GM18511 (cell line): ENCODE results near the gene NATD1.
A peak's percentile ranks its signal among the peaks of the same experiment; 100 is the strongest.

Experiments
- ATAC-seq: cut with Tn5 transposase; IDR thresholded peaks from one replicate; pipeline ENCODE4 v1.9.1; 2021; ENCODE audit warnings: mild to moderate bottlenecking, moderate library complexity; ENCODE audit not compliant: unreplicated experiment

Gene NATD1

DNA sequence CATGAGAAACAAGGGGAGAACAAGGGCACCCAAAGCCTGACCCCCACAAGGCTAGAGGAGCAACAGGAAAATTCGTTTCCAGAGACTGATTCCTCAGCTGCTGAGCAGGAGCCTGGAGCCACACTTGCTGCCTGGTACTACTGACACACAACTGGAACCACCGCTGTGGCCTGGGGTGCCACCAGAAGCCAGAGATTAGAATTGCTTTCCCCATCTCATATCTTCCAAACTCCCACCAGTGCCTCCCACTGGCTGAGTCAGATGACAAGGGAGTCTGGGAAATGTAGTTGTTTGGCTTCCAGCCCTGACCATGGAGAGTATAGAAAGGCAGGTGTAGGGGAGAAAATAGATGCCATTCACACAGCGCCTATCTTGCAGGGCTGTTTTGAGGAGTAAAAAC, 35.1 kb downstream of the NATD1 start:
- no peak for ATAC-seq

DNA sequence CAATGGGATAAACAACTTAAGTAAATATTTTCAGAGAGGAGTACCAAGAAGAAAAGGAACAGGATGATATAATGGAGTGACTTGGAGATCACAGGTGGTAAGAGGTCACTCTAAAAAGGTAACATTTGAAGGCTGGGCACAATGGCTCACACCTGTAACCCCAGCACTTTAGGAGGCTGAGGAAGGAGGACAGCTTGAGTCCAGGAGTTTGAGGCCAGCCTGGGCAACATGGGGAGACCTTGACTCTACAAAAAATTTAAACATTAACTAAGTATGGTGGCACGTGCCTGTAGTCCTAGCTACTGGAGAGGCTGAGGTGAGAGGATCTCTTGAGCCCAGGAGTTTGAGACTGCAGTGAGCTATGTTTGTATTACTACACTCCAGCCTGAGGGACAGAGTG, 35.9 kb downstream of the NATD1 start:
- no peak for ATAC-seq

DNA sequence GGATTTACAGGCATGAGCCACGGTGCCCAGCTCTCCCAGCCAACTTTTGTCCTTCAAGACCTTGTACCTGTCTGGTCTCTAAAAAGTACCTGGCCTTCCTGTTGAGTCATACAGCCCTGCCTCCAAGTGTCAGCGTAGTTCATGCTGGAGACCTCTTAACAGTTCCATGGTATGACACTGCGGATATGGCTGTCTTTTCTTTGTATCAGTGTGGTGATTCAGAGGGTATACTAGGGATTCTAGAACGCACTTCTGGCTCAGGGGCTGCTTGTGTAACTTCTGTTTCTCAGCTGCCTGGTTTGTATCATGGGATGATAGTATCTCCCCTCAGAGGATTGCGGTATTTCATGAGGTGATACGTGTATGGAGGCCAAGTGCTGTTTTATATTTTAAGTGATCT, 37.3 kb downstream of the NATD1 start:
- no peak for ATAC-seq

DNA sequence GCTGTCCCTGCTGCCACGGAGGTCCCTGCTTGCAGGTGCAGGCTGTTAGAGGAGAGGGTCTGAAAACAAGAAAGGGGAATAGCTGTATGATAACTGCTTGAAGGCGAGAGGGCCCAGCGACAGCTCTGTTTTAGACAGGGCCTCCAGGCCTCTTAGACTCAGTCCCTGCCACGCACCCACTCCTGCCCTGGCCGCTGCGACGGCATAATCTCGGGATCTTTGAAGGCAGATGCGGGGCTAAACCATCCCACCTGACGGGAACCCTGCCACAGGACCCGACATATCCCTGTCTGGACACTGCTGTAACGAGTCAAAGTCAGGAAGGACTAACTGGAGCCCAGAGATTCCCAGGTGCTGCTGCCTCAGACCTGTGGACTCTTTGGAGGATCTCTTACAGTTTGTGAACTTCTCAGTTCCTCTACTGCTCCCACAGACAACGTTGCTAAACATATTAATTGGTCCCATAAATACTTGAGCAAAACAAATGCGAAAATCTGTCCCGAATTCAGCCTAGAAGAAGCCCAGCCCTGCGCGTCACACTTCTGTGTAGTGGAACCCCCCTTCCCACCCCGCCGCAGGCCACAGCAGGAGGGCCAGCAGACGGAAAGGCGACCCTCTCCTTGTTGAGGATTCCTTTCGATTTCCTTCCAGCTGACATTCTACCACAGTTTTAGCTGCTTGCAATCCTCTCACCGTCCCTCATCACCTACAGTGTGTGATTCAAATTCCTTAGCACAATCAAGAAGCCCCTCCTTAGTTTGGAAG, 38.3 kb downstream of the NATD1 start:
- ATAC-seq, result peak; percentile 16

DNA sequence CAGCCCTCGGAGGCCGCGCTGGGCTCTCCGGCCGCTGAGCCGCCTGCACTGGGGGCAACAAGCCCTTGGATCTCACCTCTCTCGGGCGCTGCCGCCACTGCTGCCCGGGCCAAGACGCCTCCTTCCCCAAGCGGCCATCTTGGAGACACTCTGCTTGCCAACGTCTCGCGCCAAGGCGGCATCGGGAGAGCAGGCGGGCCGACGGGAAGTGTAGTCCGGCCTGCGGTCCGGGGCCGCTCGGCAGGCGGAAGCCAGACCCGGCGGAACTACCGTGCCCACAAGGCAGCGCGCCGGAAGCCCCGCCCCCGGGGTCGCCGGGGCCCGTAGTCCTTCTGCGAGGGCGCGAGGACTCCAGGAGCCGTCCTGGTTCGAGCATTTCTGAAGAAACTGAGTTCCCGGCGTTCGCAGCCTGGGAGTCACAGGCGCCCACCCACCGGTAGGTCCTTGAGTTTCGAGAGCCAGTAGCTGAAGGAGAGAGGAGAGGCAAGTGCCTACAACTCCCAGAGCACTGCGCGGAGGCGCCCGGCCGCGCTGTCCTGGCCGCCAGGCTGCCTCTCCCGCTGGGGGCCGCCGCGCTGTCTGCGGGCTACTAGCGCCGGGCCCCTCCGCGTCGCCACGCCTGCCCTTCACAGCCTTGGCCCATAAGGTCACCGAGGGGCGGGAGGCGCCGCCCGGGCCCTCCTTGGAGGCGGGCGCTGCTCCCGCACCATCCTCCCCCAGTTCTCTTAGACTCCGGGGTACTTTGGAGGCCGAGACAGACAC, 39.0 kb downstream of the NATD1 start, which contains the start of gene TMEM11:
Gene TMEM11, minus strand, starts transcription at position 147 of the 762 bp plus-strand sequence. Its CDS starts 9 bp downstream, at position 138.
- ATAC-seq, result peak; percentile 90

DNA sequence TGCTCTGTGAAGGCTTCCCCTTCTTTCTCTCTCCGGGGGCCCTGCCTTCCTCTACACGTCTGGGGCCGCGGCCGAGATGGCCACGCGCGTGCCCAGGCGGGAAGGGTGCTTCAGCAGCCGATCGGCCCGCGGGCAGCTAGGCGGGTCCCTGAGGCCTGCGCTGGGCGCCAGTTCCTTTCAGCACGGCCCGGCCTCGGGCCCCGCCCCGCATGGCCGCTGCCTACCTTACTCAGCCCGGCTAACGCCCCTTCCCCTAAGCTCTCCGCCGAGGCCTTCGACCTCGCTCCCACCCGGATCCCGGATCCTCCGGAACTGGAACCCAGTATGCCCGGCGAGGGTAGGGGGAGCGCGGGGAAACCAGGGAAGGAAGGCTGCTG, 39.6 kb downstream of the NATD1 start:
- peak; percentile 14 for ATAC-seq

DNA sequence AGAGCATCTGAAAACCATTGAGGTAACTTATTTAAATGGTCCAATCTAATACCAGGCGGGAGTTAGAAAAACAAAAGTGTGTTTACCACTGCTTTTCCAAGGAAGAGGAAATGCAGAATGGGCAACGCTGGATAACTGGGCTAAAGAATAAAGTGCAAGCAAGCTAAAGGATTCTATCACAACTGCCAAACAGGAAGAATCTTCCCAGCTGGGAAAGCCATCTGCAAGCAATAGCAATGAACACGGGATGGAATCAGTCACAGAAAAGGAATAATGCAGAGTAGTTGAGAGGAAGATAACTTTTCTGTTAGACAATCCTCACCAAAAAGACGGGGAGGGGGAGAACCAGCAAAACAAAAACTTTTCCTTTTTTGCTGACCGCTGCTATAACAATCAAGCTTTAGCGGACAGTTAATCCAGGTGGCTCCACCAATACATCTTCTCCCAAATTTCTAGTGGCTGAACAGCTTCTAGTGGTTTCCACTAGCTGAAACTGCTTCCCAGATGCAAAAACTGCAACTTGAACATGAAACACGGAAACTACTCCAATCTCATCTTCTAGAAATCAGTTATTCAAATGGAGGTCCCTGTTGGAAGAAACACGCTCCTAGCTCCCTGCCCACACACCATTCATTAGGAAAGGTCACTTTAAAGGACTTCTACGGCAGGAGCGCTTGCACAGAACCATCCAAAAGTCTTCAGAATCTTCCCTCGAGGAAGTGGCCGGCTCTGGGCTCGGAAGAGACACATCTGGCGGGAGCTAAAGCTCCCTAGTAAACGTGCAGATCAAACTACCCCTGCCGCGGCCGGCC, 40.2 kb downstream of the NATD1 start:
- ATAC-seq, result no peak

DNA sequence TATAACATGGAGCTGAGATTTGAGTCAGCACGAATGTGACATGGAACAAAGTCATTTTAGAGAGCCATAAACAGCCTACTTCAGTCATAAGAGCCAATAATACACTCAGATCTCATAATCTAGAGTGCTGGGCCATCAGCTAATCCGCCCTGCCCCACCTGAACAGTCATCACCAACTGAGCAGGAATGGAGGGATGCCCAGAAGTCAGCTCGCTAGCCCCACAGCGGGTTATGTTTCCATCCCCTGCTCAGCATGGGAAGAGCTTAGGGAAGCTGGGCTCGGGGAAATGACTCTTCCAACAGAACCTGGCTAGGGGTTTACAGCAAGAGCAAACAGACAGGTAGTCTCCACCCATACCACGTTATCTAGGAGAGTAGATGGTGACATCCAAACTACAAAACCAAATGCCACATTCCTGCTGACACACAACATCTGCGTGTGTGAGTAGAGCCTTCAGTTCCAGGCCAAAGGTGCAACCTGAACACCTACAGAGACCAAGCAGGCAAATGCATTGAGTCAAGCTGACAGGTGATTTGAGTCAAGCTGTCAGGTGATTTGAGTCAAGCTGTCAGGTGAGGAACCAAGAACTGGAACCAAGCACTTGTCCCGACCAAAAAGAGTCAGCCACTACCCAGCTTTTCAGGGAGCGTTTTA, 41.3 kb downstream of the NATD1 start:
- no peak for ATAC-seq

DNA sequence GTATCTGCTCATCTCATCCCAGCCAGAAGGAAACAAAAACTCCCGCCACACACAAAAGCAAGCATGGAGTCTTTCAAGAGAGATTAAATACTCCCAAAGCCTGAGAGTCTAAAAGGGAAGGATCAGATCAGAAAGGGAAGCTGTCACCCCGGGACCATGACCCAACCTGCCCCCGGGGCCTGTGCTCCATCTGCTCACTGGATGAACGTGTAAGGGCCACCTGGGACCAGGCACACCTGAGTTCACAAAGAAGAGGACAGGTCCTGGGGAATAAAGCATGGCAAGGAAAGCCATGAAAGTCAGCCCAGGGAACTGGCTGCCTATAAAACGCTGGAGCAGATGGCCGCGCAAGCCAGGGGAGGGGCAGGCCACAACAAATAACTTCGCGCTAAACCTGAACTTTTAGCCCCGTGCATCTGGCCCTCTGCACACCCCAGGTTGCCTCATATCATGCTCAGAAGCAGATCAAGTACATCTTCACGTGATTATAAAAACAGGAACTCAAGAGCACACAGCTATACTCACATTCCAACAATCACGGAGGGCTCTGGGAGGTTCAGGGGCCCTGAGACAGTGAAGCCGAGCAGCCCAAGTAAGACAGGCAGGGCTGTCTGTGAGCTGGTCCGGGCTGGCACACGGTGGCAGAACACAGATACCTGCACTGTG, 42.7 kb downstream of the NATD1 start:
- ATAC-seq, result no peak

DNA sequence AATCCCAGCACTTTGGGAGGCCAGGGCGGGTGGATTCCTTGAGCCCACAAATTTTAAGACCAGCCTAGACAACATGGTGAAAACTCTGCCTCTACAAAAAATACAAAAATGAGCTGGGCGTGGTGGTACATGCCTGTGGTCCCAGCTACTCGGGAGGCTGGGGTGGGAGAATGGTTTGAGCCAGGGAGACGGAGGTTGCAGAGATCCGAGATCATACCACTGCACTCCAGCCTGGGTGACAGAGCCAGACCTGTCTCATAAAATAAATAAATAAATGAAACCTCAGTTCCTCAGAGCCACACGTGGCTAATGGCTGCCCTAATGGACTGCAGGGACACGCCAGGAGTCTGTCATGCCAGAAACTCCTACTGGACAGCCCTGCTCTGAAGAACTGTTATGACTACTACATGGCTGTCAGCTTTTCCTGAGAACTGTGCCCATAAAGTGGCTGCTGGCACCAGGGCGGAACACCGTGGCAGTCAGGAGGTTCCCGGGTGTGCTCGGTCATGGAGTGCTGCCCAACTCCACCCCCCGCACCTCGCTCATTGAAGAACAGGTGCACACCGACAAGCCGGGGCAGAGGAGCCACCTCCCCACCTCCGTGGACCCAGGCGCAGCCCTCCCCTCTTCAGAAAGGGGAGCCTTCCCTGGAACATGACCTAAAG, 43.6 kb downstream of the NATD1 start:
- no peak for ATAC-seq

DNA sequence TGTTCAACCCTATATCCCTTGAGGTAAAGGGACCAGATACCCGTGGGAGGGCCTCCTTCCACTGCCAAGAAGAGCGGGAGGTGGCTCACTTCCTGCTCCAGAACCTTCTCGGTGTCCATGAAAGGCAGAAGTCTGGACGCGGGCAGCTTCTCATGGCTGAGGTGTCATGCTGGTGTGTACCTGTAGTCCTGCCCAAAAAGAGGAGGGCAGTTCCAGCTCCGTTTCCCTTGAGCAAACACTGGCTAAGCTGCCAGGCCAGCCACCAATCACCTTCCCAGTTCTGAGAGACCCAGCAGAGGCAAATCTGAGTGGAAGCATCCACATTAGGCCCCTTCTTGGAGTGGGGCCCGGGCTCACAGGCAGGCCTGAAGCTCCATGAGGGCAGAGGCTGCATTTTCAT, 44.9 kb downstream of the NATD1 start:
- no peak for ATAC-seq

DNA sequence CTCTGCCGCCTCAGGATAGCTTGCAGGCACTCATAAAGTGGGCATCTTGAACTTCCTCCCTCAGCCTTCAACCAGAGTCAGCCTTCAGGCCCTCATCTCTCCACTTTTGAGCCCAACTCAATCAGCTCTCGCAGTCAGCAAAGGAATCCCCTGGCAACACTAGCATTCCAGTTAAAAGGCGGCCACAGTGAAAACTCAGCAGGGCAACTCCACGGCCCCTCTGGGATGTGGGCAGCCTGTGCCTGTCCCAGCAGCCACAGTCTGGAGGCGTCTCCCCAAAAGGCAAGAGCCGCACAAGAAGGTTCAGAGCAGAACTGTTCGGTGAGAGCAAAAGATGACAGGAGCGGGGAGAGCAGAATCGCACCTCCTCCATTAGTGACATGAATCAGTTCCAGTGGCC, 48.3 kb downstream of the NATD1 start:
- ATAC-seq, result no peak

DNA sequence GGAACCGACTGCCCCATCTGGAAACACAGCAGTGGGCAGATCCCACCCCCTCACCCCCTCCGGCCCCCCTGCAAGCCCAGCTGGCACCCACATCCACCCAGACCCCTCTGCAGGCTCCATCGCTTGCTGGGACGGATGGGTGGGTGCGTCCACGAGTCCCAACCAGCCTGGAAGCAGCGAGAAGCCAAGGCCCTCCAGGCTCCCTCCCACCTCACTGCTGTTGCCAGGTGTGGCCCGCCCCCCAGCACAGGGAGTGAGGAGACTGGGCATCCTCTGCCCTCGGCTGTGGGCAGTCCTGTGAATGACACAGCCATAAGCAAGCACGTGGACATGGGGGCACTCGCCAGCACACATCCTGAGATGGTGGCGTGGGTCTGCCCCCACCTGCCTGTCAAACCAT, 50.7 kb downstream of the NATD1 start:
- no peak for ATAC-seq

DNA sequence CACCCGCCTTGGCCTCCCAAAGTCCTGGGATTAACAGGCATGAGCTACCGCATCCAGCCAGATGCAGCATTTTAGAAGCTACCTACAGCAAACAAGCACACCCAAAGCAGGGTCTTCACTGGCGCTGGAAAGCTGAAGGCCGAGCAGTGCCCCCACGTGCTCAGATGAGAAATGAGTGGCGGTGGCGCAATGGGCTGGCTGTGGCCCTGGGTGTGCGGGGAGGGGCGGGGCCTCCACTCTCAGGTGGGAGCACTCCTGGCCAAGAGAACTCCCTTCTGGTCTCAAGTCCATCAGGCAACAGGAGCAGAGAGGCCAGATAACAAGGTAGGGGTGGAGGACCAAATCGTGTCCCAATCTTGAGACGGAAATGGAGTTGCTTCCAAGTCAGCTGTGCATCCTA, 51.3 kb downstream of the NATD1 start:
- ATAC-seq, result no peak

DNA sequence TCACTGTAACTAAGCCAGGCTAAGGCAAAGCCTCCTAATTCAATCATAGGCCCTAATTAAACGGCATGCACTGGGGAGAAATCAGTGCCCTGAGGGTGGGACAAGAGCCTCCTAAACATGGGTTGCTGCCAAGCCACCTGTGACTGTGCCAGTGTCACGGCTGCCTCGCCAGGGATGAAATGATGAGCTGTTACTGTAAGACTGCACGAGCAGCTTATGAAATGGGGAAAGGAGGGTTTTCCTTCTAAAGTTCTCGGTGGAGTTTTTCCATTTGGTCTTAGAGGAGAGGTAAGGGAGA, 52.0 kb downstream of the NATD1 start:
- no peak for ATAC-seq

DNA sequence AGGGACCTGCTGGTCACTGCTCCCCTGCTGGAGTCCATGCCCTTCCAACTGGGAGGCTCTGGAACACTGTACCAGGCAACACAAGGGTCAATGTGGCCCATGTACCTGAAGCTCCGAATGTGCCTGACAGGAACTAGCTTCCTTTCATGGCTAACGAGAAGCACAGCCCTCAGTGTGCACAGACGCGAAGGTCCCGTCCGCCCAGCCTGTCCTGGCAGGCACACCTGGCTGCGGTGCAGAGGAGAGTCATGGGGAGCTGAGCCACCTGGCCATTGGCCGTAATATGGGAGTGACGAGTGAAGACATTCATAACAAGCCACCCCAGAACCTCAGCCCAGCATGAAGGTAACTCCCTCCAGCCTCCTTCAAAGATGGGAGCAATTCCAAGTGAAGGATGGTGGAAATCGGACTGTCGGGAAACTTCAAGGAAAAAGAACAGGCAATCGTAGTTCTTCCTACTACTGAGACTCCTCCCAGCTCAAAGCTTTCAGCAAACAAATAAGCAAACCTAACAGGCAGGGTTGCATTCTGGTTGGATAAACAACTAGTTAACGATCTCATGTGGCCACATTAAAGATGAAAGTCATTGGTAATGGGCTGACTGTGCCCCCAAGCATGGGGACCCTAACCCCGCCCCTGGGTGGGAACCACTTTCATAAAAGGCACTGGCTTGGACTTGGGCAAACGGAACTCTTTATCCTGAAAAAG, 52.5 kb downstream of the NATD1 start:
- no peak for ATAC-seq

DNA sequence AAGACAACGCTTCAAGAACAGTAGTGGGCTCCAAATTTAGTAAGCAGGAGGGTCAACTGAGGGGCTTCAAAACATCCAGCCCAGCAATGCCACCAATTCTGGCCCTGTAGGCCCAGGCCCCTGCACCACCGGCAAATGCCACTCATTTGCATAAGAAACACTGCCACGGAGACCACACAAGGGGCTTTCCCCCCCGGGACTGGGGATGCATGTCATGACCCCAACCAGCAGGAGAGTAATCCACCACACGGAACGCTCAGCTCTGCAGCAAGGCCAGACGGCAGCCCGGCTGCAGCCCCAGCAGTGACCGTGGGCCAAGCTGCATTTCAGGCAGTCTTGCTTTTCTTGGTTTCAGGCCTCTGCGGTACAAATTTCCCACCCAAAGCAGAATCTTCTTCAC, 53.4 kb downstream of the NATD1 start:
- ATAC-seq, result no peak

DNA sequence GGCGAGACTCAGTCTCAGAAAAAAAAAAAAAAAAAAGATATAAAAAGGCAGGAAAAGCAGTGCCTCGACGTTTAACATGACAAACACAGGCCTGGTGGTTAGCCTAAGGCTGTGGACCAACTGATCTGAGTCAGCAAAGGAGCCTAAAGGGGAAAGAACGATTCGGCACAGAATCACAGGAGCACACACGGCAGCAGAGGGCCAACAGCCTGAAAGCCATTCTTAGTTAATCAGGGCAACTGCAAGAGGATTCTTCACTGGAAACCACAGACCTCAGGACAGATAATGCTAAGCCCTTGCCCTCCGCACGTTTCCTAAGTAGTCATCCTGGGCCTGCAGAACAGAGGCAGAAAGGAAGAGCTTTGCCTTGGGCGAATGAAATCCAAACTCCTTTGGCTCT, 53.9 kb downstream of the NATD1 start:
- no peak for ATAC-seq

DNA sequence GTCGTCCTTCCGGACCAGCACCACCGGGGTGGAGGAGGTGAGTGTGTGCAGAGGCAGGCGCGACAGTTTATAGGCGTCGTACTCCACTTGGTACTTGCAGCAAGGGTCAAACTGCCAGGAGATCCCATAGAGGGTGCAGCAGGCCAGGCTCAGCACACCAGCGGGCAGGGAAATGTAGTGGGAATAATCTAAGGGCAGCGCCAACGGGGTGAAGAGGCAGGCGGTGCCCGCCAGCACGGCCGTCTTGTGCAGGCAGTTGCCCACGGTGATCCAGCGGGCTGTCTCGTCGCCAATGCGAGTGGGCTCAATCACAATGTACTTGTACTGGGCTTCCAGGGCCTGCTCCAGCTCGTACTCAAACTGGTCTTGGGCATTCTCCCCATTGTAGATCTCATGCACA, 54.8 kb downstream of the NATD1 start:
- ATAC-seq, result no peak

DNA sequence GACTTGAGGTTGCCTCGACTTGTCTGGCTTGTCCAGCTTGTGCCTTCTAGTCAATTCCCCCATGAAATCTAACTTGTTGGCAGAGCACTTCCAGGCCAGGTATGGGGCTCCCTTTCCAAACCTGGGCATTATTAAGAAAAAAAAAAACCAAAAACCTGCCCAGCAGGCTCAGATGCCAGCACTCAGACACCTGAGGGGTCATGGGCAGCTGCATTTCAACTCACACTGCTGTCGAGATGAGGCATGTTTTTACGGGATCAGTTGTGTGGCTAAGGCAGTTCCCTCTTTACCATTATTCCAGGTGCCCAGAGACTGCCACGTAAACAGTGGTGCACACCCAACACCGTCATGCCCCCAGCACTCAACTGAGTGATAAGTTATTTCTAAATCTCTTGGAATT, 57.1 kb downstream of the NATD1 start:
- no peak for ATAC-seq
